Activated gamma-delta T cell (primary cell): ENCODE results near the gene SYNE2.
"Not testable (repeated sequence)": the region's sequence is repeated elsewhere in the genome, so short reads cannot be mapped to it uniquely, and the experiment has no call there.

ENCODE experiments used
- DNase-seq: peaks from one replicate; lab custom pipeline; 2025; lab: John Stamatoyannopoulos, UW

Gene SYNE2

DNA sequence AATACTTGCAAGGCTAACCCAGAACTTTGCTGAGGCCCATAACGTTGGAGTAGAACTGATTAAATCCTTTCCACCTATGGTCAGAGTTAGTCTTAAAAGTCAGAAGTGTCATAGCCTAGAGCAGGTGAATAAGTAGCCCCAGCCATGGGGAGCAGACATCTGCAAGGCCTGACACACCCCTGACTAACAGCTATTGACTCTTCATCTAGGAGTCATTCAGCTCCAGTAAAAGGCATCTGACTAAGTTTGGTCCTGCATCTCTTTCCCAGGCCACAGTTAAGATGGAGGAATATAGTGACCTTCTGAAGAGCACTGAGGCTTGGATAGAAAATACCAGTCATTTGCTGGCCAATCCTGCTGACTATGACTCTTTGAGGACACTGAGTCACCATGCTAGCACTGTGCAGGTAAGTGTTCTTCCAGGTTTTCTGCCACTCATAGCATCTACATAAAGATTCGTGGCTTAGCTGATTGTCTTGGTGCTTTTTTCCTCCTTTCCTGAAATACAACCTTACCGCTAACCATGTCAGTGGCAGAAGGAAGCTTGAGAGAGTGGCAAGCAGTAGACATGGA is 228.5 kb downstream of the SYNE2 start:
- no peak for DNase-seq

GRCh38 chr14:64082837-64083236 is 230.0 kb downstream of the SYNE2 start:
- no peak for DNase-seq

- no peak for DNase-seq
These were observed 235.8 kb downstream of the SYNE2 start for GRCh38 chr14:64088647-64088964.

- no peak for DNase-seq
These were observed 237.1 kb downstream of the SYNE2 start for GRCh38 chr14:64089920-64090319.

DNA sequence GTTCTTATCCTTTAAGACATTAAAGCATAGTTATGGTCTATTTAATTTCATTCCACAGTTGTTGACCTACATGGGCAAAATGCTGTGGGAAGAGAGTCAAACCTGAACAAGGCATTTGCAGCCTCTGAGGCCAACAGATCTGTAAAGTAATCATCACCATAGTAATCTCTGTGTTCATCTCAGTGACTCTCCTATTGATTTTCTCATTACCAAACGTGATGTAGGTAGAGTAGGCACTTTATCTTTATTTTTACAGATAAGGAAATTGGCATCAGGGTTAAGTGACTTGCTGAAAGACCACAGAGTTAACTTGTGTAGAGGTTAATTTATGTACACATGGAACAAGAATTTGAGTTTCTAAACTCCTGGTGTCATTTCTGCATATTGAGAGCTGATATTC is 238.4 kb downstream of the SYNE2 start:
- DNase-seq = no peak

- no peak for DNase-seq
These were observed 239.5 kb downstream of the SYNE2 start for GRCh38 chr14:64092338-64092737.

DNA sequence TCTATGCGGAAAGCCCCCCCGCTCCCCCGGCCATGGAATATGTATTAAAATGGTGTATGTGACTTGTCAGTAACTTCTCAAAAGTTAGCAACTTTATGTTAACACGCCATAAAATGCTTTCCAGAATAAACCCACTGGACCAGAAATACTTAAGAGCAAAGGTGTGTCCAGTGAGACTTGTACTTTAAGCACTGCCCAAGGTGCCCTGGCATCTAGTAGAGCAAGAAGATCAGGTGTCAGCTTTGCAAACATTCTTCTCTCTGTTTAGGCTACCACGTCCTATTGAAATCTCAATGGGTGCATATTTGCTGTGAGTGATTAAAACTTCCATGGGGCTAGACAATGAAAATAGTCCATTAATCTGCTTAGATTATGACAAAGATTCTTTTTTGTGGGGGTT is 240.1 kb downstream of the SYNE2 start:
- DNase-seq = no peak

- no peak for DNase-seq
These were observed 242.8 kb downstream of the SYNE2 start for GRCh38 chr14:64095620-64096019.

- DNase-seq = no peak
These were observed 245.3 kb downstream of the SYNE2 start for GRCh38 chr14:64098120-64098519.

GRCh38 chr14:64107438-64107837 is 254.6 kb downstream of the SYNE2 start:
- no peak for DNase-seq

DNA sequence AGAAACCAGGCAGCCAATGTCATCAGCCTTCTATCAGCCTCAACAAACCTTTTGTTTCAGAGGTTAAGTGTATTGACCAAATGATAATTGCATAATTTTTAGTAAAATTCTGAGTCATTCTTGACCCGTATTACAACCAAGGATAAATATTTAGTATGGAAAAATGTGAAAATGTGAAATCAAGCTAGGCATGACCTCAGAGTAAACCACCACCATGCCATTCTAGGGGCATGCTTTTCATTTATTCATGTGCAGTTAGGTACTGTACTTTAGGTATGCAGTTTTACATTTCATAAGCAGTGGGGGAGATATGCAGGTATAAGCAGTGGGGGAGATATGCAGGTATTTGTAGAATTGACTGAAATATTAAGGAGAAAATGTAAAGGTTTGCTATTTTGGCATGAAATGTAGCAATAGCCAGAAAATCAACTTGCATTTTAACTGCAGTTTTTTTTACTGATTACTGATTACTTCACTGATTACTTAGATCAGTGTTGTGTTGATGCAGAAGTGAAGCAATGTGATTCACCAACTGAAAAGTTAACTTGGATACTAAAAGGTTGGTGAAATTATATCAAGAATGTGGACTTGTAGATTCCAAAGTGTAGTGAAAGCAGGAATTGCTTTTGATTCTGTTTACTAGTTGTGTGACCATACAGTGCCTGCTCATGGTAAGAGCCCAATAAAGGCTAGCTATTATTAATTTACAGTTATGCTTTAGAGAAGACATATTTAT is 257.2 kb downstream of the SYNE2 start:
- DNase-seq = no peak

- no peak for DNase-seq
These were observed 258.0 kb downstream of the SYNE2 start for GRCh38 chr14:64110802-64111201.

- no peak for DNase-seq
These were observed 260.3 kb downstream of the SYNE2 start for GRCh38 chr14:64112867-64113678.

GRCh38 chr14:64114166-64114565 is 261.4 kb downstream of the SYNE2 start:
- DNase-seq = no peak

DNA sequence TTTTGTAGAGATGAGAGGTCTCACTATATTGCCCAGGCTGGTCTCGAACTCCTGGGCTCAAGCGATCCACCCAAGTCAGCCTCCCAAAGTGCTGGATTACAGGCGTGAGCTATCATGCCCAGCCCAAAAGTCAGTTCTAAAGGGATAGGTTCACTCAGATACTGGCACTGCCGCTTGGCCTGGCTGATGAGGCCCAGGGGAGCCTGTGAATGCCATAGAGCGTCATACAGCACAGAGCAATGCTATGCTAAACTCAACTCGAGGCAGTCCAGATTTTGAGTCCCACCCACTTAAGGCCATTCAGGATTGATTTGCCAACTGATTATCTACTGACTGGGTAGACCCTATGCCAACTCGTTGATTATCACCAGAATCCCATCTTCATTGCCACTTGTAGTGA is 262.0 kb downstream of the SYNE2 start:
- no peak for DNase-seq

- DNase-seq = no peak
These were observed 262.6 kb downstream of the SYNE2 start for GRCh38 chr14:64115401-64115800.

- no peak for DNase-seq
These were observed 265.0 kb downstream of the SYNE2 start for GRCh38 chr14:64117671-64118402.

DNA sequence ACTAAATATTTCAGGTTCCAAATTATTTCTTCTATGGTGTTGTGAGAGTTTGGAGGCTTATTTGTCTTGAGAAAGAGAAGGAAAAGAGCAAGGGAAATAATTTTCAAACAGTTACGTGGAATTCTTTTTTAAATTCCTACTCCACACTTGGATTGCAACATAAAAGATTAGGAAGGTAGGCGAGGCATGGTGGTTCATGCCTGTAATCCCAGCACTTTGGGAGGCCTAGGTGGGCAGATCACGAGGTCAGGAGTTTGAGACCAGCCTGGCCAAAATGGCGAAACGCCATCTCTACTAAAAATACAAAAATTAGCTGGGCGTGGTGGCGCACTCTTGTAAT is 265.6 kb downstream of the SYNE2 start:
- DNase-seq = not testable (repeated sequence)

DNA sequence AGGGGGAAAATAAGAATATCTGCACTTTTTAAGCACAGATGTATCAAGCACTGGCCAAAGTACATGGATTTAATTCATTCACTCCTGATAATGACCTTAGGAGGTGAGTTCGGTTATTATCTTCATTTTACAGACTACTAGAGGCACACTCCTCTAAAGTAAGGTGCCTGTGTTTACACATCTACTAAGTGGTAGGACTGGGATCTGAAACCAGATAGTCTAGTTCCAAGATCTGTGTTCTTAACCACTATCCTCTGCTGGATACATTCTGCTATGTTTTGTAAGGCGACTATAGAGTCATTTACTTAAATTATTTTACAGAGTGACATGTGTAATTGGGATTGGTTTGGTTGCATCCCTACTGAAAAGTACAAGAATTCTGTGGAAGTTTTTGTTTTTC is 266.1 kb downstream of the SYNE2 start:
- no peak for DNase-seq

- no peak for DNase-seq
These were observed 266.7 kb downstream of the SYNE2 start for GRCh38 chr14:64119500-64119899.

DNA sequence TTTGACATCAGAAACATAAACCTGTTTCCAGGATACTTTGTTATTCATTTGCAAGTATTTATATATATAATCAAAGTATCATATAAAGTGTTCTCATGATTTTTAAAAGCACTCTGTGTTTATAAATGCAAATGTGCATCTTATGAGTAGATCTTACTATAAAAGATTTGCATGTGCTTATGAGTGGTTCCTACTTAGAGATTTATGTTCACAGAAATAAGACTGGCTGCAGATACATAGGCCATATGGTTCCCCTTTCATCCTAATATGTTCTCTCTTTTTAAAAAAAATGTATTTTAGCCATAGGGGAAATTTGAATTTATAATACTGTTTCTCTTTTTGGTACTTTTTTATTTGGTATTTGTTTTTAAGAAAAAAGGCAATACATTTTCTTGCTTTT is 267.2 kb downstream of the SYNE2 start:
- no peak for DNase-seq

GRCh38 chr14:64123241-64123822 is 270.5 kb downstream of the SYNE2 start:
- DNase-seq = no peak
